ENCODE measurements around the gene CNOT11. TPM values are rescaled to one million over a fixed set of nuclear protein-coding genes. Genes with fewer than 3 reads are reported as not detected.

The CNOT11 gene
- total and polyA plus RNA-seq, 2 of the 8 experiments (the other 6 are each of a cell fraction or from before 2014, with no cell fraction given), result 41.5 to 54.6 TPM

DNA sequence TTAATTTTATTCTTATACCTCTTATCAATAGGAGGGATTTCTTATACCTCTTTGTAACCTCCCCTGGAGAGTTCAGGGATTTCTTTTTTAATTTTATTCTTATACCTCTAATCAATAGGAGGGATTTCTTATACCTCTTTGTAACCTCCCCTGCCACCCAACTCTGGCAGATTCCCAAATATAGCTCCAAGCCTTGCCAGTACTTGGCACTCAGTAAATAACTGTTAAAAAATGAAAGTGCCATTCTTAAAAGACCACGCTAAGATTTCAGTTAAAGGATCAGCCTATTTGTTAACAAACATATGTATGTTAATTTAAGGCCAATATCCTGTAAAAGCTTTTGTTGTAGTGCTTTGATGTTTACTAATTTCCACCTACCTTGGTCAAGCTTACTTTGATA lies 51.0 kb downstream of the CNOT11 start:
- Histone ChIP-seq H3K79me1 (ENCODE audit: low read depth, low read length) (peaks cover 12% of the 10 kb centered on the region), H4K20me1 (replicated peaks in 1 of 2; ENCODE audit: control insufficient read depth in 1 of 2, insufficient read depth in 2 of 2, low read length in 2 of 2) (peaks cover 18 to 25% of the 10 kb centered on the region in 2 experiments), H4K91ac (replicated peaks; ENCODE audit: insufficient read length, low read length) (no peak overlapping the region), H3K36me3 (ENCODE audit: control insufficient read depth in 2 of 4, insufficient read depth in 4 of 4, low read length in 3 of 4) (peaks cover 0 to 5% (median 0%) of the 10 kb centered on the region in 4 experiments; a peak in 1 of 8 replicates), H2BK12ac (ENCODE audit: low read depth, low read length) (no peak overlapping the region), H2BK120ac (replicated peaks; ENCODE audit: low read depth, low read length) (no peak overlapping the region), H2BK20ac (ENCODE audit: low read length) (no peak overlapping the region), H3K18ac (ENCODE audit: extremely low read depth, low read length) (no peak overlapping the region), H2AK5ac (ENCODE audit: low read depth, low read length) (no peak overlapping the region), H3K9ac (replicated peaks in 1 of 4; ENCODE audit: extremely low read depth in 1 of 4, low read depth in 3 of 4, low read length in 3 of 4) (no peak overlapping the region), H2BK15ac (ENCODE audit: low read length) (no peak overlapping the region), H3K14ac (ENCODE audit: insufficient read length) (no peak overlapping the region), H3K4ac (replicated peaks; ENCODE audit: insufficient read length, low read depth, low read length) (no peak overlapping the region), H3K23me2 (ENCODE audit: low read depth, low read length) (peaks cover 11% of the 10 kb centered on the region; the same call in 1 of the 2 replicates), H3K79me2 (ENCODE audit: control insufficient read depth in 1 of 2, insufficient read depth in 2 of 2, low read length in 2 of 2) (peaks cover 0 to 92% of the 10 kb centered on the region in 2 experiments; a peak in 3 of 4 replicates), H2AFZ (ENCODE audit: low read length) (no peak overlapping the region), H3K23ac (ENCODE audit: insufficient read length) (no peak overlapping the region), H3K4me2 (ENCODE audit: insufficient read depth in 1 of 2, low read depth in 2 of 2, low read length in 2 of 2) (no peak overlapping the region), H3K27me3 (replicated peaks in 1 of 4; ENCODE audit: control insufficient read depth in 3 of 4, extremely low read depth in 1 of 4, insufficient read depth in 3 of 4, low read length in 3 of 4) (peaks cover 0 to 9% (median 0%) of the 10 kb centered on the region in 4 experiments; a peak in 3 of 7 replicates), H3K56ac (replicated peaks; ENCODE audit: insufficient read length, low read depth, low read length) (no peak overlapping the region), H4K8ac (ENCODE audit: extremely low read depth, insufficient read depth, low read length) (no peak overlapping the region), H2BK5ac (ENCODE audit: low read depth, low read length) (no peak overlapping the region), H3K27ac (ENCODE audit: low read depth, low read length) (no peak overlapping the region), H3K4me1 (replicated peaks in 1 of 4; ENCODE audit: control insufficient read depth in 3 of 4, insufficient read depth in 4 of 4, low read length in 3 of 4) (peaks cover 3 to 14% (median 5%) of the 10 kb centered on the region in 4 experiments), H3K9me3 (ENCODE audit: insufficient read depth in 2 of 2, low read depth in 1 of 2, low read length in 1 of 2) (no peaks in the 10 kb centered on the region), H4K5ac (ENCODE audit: insufficient read length, low read depth, low read length) (no peak overlapping the region), H3K4me3 (ENCODE audit: extremely low read depth in 1 of 4, insufficient read depth in 2 of 4, low read depth in 3 of 4, low read length in 4 of 4) (no peak overlapping the region)
- ChIA-PET CTCF (ENCODE audit: partially characterized antibody) (interaction anchor here (0.9 kb wide), 1 partner anchor 83 kb away, joined by 3 read pairs; no protein-coding TSS in a partner anchor), POLR2A (ENCODE audit: partially characterized antibody) (no interaction called here)
- FAIRE-seq, result no peak
- WGBS, 2 experiments (ENCODE audit: extremely low coverage in 1 of 2, insufficient coverage in 1 of 2, insufficient read length in 1 of 2, insufficient replicate concordance in 2 of 2, low coverage in 1 of 2, low lambda C conversion rate in 2 of 2, missing lambda C conversion rate in 1 of 2), result 95% methylated on average over 1 of the region's 1 CpG; no CpG with 5 or more reads in 1 of the 2 experiments
- DNase-seq (ENCODE audit: low read depth in 1 of 2, low spot score in 2 of 2), result no peak
- no peak for TF ChIP-seq POLR2AphosphoS5 (IDR thresholded peaks at IDR 0.05; ENCODE audit: low read depth, low read length)
- TF ChIP-seq, protein P1, sequence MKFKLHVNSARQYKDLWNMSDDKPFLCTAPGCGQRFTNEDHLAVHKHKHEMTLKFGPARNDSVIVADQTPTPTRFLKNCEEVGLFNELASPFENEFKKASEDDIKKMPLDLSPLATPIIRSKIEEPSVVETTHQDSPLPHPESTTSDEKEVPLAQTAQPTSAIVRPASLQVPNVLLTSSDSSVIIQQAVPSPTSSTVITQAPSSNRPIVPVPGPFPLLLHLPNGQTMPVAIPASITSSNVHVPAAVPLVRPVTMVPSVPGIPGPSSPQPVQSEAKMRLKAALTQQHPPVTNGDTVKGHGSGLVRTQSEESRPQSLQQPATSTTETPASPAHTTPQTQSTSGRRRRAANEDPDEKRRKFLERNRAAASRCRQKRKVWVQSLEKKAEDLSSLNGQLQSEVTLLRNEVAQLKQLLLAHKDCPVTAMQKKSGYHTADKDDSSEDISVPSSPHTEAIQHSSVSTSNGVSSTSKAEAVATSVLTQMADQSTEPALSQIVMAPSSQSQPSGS (IDR thresholded peaks at IDR 0.05; ENCODE audit: low read length), result no peak
- no peak for TF ChIP-seq PHF8 (conservative IDR thresholded peaks at IDR 0.05; ENCODE audit: low read depth, low read length)
- no peak for TF ChIP-seq BCL11A (IDR thresholded peaks at IDR 0.05; ENCODE audit: low read depth in 2 of 2, low read length in 2 of 2)
- TF ChIP-seq CEBPB (IDR thresholded peaks at IDR 0.05; ENCODE audit: low read depth, low read length), result no peak
- TF ChIP-seq, protein P2, sequence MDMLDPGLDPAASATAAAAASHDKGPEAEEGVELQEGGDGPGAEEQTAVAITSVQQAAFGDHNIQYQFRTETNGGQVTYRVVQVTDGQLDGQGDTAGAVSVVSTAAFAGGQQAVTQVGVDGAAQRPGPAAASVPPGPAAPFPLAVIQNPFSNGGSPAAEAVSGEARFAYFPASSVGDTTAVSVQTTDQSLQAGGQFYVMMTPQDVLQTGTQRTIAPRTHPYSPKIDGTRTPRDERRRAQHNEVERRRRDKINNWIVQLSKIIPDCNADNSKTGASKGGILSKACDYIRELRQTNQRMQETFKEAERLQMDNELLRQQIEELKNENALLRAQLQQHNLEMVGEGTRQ (IDR thresholded peaks at IDR 0.05; ENCODE audit: low read length), result no peak
- TF ChIP-seq, protein P3, sequence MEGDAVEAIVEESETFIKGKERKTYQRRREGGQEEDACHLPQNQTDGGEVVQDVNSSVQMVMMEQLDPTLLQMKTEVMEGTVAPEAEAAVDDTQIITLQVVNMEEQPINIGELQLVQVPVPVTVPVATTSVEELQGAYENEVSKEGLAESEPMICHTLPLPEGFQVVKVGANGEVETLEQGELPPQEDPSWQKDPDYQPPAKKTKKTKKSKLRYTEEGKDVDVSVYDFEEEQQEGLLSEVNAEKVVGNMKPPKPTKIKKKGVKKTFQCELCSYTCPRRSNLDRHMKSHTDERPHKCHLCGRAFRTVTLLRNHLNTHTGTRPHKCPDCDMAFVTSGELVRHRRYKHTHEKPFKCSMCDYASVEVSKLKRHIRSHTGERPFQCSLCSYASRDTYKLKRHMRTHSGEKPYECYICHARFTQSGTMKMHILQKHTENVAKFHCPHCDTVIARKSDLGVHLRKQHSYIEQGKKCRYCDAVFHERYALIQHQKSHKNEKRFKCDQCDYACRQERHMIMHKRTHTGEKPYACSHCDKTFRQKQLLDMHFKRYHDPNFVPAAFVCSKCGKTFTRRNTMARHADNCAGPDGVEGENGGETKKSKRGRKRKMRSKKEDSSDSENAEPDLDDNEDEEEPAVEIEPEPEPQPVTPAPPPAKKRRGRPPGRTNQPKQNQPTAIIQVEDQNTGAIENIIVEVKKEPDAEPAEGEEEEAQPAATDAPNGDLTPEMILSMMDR (IDR thresholded peaks at IDR 0.05; ENCODE audit: control extremely low read depth in 1 of 3, insufficient read depth in 1 of 3, low read depth in 1 of 3, low read length in 3 of 3), result no peak
